HFFc6 (cell line): ENCODE results near the gene NBPF3. TPM values are rescaled to one million over a fixed set of nuclear protein-coding genes. Genes with fewer than 3 reads are reported as not detected.
"Not testable (repeated sequence)": the region's sequence is repeated elsewhere in the genome, so short reads cannot be mapped to it uniquely, and the experiment has no call there.

Experiments
- DNase-seq: peaks from one replicate; pipeline ENCODE4 v3.0.0-alpha.2; 2018
- H3K27ac Mint-ChIP-seq: 2 replicates; pipeline ENCODE4 v1.8.0; 2020; ENCODE audit warnings: mild to moderate bottlenecking, mixed read lengths
- H3K27me3 Mint-ChIP-seq: 2 replicates; pipeline ENCODE4 v1.8.0; 2021; ENCODE audit warnings: mild to moderate bottlenecking, moderate library complexity, mixed read lengths; ENCODE audit not compliant: insufficient read depth
- H3K36me3 Mint-ChIP-seq: 2 replicates; pipeline ENCODE4 v1.8.0; 2021; ENCODE audit warnings: low read depth, mixed read lengths
- H3K4me1 Mint-ChIP-seq: 2 replicates; pipeline ENCODE4 v1.8.0; 2020; ENCODE audit warnings: low read depth, mixed read lengths
- H3K4me3 Mint-ChIP-seq: 2 replicates; pipeline ENCODE4 v1.8.0; 2020; ENCODE audit warnings: mild to moderate bottlenecking, moderate library complexity, mixed read lengths
- H3K9me3 Mint-ChIP-seq: 2 replicates; pipeline ENCODE4 v1.8.0; 2020; ENCODE audit warnings: mild to moderate bottlenecking, mixed read lengths
- CTCF ChIP-seq: fragments of 200-600 bp; sonication (generic); IDR thresholded peaks from 2 replicates; pipeline ENCODE4 v1.5.0; 2021; ENCODE audit warnings: antibody characterized with exemption, mild to moderate bottlenecking
- total RNA-seq, 6 experiments: library from RNA; stranded (reverse); fragmentation: NEBNext Ultra II Directional; extraction: Animal tissue kit (Norgen Biotek cat#: 25700); gene quantifications; 2 replicates in 1 of 6; 3 replicates in 5 of 6; pipeline ENCODE4 v1.2.3, GENCODE V29; 2021

NBPF3 gene
- total RNA-seq, 6 experiments from 2014 or later: 14.0 to 20.7 (median 18.2) TPM

GRCh38 chr1:21511579-21512522, 71.9 kb downstream of the NBPF3 start:
- H3K4me3 Mint-ChIP-seq: no peak overlapping the region
- no peak; the same call in 1 of the 2 replicates for TF ChIP-seq CTCF
- DNase-seq: peak; percentile 90
- no peaks in the 10 kb centered on the region for H3K36me3 Mint-ChIP-seq
- H3K27ac Mint-ChIP-seq: peak overlapping the region; percentile 60; the same call in 1 of the 2 replicates
- peaks cover 50% of the 10 kb centered on the region for H3K27me3 Mint-ChIP-seq
- H3K4me1 Mint-ChIP-seq: peaks cover 25% of the 10 kb centered on the region
- no peaks in the 10 kb centered on the region for H3K9me3 Mint-ChIP-seq

- Mint-ChIP-seq H3K27ac (no peak overlapping the region), H3K36me3 (no peaks in the 10 kb centered on the region), H3K27me3 (peaks cover 49% of the 10 kb centered on the region), H3K9me3 (no peaks in the 10 kb centered on the region), H3K4me1 (peaks cover 18% of the 10 kb centered on the region), H3K4me3 (no peak overlapping the region)
- no peak for DNase-seq
- no peak for TF ChIP-seq CTCF
Measured at GRCh38 chr1:21514245-21514644, 74.3 kb downstream of the NBPF3 start.

GRCh38 chr1:21517161-21517589, 77.2 kb downstream of the NBPF3 start:
- Mint-ChIP-seq H3K27ac (no peak overlapping the region), H3K4me1 (peaks cover 9% of the 10 kb centered on the region), H3K4me3 (no peak overlapping the region), H3K9me3 (no peaks in the 10 kb centered on the region), H3K36me3 (no peaks in the 10 kb centered on the region), H3K27me3 (peaks cover 35% of the 10 kb centered on the region)
- no peak for TF ChIP-seq CTCF
- no peak for DNase-seq

- no peak for TF ChIP-seq CTCF
- H3K27ac Mint-ChIP-seq: no peak overlapping the region
- no peak for DNase-seq
- peaks cover 6% of the 10 kb centered on the region; the same call in 1 of the 2 replicates for H3K4me1 Mint-ChIP-seq
- H3K27me3 Mint-ChIP-seq: peaks cover 34% of the 10 kb centered on the region
- H3K9me3 Mint-ChIP-seq: no peaks in the 10 kb centered on the region
- no peaks in the 10 kb centered on the region for H3K36me3 Mint-ChIP-seq
- no peak overlapping the region for H3K4me3 Mint-ChIP-seq
Measured at GRCh38 chr1:21517660-21518480, 77.9 kb downstream of the NBPF3 start.

DNA sequence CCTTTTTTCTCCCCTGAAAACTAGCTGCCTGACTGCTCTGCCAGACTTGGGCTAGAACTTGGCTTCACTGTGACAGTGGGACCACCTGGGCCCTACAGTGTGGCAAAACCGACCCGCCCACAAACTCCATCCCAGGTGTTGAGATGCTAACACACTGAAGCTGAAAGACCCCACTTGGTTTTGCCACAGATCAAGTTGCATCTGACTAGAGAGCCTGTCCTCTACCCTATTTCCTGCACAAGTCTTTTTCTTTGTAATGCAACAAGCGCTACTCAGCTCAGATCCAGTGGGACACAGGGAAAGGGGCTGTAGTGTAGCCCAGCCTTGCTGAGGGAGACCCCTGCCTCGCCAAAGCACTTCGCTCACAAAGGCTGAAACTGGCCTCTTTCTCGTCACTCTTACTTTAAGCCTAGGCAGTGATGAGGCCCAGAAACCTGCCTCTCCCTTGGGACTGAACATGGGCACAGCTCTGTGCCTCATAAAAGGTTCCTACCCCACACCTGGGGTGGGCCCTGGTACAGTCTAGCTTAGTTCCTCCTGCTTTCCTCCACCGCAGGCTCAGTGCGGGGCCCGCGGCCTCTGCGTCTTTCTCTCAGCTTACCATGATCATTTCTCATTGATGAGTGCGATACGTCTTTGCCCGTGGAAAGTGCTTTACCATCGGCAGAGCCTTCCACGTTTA, 79.0 kb downstream of the NBPF3 start:
- no peak overlapping the region for H3K4me3 Mint-ChIP-seq
- peaks cover 6% of the 10 kb centered on the region; the same call in 1 of the 2 replicates for H3K4me1 Mint-ChIP-seq
- peaks cover 33% of the 10 kb centered on the region for H3K27me3 Mint-ChIP-seq
- no peaks in the 10 kb centered on the region for H3K9me3 Mint-ChIP-seq
- H3K36me3 Mint-ChIP-seq: no peaks in the 10 kb centered on the region
- no peak overlapping the region for H3K27ac Mint-ChIP-seq
- no peak for TF ChIP-seq CTCF
- DNase-seq: no peak

DNA sequence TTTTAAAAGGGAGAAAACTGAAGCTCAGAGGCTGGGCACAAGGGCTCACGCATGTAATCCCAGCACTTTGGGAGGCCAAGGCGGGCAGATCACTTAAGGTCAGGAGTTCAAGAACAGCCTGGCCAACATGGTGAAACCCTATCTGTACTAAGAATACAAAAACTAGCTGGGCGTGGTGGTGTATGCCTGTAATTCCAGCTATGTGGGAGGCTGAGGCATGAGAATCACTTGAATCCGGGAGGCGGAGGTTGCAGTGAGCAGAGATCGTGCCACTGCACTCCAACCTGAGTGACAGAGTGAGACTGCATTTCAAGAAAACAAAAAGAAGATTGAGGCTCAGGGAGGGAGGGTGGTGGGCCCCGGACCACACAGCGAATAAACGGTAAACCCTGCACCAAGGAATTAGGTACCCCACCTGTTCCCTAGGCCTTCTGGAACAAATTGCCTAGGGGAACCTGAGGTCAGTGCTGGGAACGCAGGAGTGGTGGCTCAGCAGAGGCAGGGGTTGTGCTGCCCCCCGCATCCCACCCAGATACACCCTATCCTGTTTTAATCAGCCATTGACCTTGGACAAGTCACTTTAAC, 79.6 kb downstream of the NBPF3 start:
- not testable (repeated sequence) for DNase-seq, H3K36me3 Mint-ChIP-seq, H3K27ac Mint-ChIP-seq, H3K9me3 Mint-ChIP-seq, H3K4me1 Mint-ChIP-seq, H3K4me3 Mint-ChIP-seq
- peaks cover 27% of the 10 kb centered on the region for H3K27me3 Mint-ChIP-seq
